GM10248 (cell line): ENCODE data around the gene ICA1.

Source experiments
- CTCF ChIA-PET: fragments of 300-600 bp; sonication (Branson Sonifier 250); formaldehyde crosslinking; extraction: SDS; loops from one replicate; lab custom pipeline; 2021; ENCODE audit warnings: antibody characterized with exemption; lab: Yijun Ruan, JAX
- POLR2A ChIA-PET: fragments of 350-650 bp; sonication (Branson Sonifier 250); formaldehyde crosslinking; extraction: SDS; loops from one replicate; lab custom pipeline; 2020; ENCODE audit warnings: antibody characterized with exemption; lab: Yijun Ruan, JAX
- DNase-seq: peaks from one replicate; pipeline ENCODE4 v3.0.0; 2012; ENCODE audit errors: extremely low spot score
- CTCF ChIP-seq: IDR thresholded peaks from 2 replicates; pipeline ENCODE4 v1.5.1; 2012; ENCODE audit warnings: mild to moderate bottlenecking, low read depth; ENCODE audit errors: extremely low read depth, missing control alignments, control extremely low read depth

Gene ICA1

GRCh38 chr7:8162181-8162580 is 99.8 kb downstream of the ICA1 start:
- ChIA-PET CTCF (interaction anchor here (1.5 to 3.7 kb wide), 3 partner anchors 9 to 19 kb away, joined by 4 to 12 read pairs (median 5); no protein-coding TSS in a partner anchor), POLR2A (no interaction called here)
- TF ChIP-seq CTCF: no peak
- no peak for DNase-seq

- TF ChIP-seq CTCF: no peak
- no peak for DNase-seq
- ChIA-PET POLR2A (no interaction called here), CTCF (interaction anchor here (0.9 to 3.7 kb wide), 4 partner anchors 9 to 29 kb away, joined by 4 to 12 read pairs (median 4); no protein-coding TSS in a partner anchor)
Measured at GRCh38 chr7:8161364-8161828, 100.6 kb downstream of the ICA1 start.

- no peak for TF ChIP-seq CTCF
- ChIA-PET POLR2A (no interaction called here), CTCF (interaction anchor here (0.9 to 3.7 kb wide), 2 partner anchors 10 to 29 kb away, joined by 4 to 12 read pairs; no protein-coding TSS in a partner anchor)
- DNase-seq: no peak
Measured at GRCh38 chr7:8160779-8161345, 101.1 kb downstream of the ICA1 start.

- ChIA-PET POLR2A (no interaction called here), CTCF (interaction anchor here (3.7 kb wide), 1 partner anchor 11 kb away, joined by 12 read pairs; no protein-coding TSS in a partner anchor)
- TF ChIP-seq CTCF: no peak
- DNase-seq: no peak
Measured at GRCh38 chr7:8160250-8160649, 101.7 kb downstream of the ICA1 start.

GRCh38 chr7:8159595-8159994 is 102.4 kb downstream of the ICA1 start:
- POLR2A ChIA-PET: no interaction called here
- TF ChIP-seq CTCF: no peak
- CTCF ChIA-PET: interaction anchor here (1.0 kb wide), 1 partner anchor 31 kb away, joined by 3 read pairs; no protein-coding TSS in a partner anchor
- DNase-seq: no peak

- ChIA-PET POLR2A (no interaction called here), CTCF (interaction anchor here (0.9 to 1.5 kb wide), 3 partner anchors 22 to 1063 kb away, joined by 3 to 5 read pairs (median 3); no protein-coding TSS in a partner anchor)
- no peak for DNase-seq
- no peak for TF ChIP-seq CTCF
Measured at GRCh38 chr7:8157296-8157695, 104.7 kb downstream of the ICA1 start.
